Stimulated activated CD4-positive, alpha-beta T cell treated with anti-CD3 and anti-CD28 coated beads, Interleukin-4, amount 100 ng/mL, for 24 hours (primary cell): ENCODE measurements around the gene MEN1.

Source experiments
- DNase-seq: peaks from one replicate; pipeline ENCODE4 v3.0.0-alpha.2; 2020

MEN1 gene

DNA sequence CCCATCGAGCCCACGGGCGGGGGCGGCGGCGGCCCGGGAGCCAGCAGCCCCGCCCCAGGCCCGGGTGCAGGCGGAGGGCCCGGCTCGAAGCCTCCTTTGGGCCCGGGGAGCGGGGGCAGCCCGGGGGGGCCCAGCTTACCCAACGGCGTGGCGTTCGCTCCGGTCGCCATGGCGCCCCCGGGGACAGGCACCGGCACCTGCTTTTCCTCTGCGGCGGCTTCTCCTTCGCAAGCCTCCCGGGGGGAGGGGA is 32.2 kb downstream of the MEN1 start:
- DNase-seq: no peak

DNA sequence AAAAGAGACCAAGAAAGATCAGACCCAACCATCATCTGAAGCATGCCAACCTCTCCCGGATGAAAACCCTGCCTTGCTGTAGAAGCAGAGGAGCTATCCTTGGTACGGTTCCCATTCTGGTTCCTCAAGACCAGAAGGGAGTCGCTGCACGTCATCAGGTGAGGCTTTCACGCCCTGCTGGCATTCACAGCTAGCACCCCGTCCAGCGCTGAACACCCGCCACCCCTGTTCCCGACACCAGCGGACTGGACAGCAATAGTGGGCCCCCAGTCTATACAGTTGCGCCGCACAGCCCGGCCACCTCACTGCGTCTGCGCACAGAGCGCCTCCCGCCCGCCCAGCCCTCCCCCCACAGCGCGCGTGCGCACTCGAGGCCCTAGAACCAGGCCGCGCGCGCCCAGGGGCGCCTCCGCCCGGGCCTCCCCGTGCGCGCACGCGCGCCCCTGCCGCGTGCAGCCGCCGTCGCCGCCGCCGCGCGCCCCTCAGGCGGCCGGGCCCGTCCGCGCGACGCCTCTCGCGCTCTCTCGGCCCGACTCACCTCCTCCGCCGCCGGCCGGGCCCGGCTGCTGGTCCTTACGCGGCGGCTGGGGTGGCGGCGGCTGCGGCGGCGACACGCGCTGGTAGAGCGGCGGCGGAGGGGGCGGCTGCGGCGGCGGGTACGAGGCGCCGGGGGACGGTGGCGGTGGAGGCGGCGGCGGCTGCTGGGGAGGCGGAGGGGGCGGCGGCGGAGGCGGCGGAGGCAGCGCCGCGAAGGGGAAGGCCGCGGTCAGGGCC is 32.7 kb downstream of the MEN1 start:
- peak; percentile 81 for DNase-seq

DNA sequence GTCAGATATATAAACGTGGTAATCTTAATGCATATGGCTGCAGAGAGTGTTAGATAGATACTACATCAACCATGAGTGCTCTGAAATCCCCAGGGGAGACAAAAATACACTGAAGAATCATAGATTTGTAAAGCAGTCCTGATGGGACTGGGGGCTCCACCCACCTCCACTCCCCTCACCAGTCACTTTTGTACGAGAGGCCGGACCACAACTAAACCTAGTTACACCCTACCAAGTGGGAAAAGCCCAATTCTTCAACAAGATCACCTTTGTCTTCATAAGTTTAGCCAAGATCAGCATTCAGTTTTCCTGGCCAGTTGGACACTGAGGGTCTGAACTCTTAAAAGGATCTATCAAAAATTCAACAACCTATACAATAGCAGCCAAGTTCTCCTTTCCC is 33.5 kb downstream of the MEN1 start:
- no peak for DNase-seq

DNA sequence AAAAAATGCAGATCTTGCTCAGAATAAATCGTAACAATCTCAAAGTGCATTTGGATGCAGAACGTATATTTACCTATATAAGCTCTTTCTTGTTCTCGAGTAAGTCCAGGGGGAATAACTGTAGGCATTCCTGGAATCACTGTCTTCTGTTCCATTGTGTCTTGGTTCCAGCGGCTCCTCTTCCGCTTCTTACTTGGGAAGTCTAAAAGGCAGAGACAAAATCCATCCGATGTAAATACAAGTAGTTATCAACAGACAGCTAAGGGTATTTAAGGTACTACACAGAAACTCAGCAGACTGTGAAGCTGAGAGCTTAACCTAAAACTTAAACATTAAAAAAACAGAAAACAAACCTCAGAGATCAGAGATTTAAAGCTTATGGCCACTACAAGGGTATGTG is 33.9 kb downstream of the MEN1 start:
- DNase-seq: no peak

DNA sequence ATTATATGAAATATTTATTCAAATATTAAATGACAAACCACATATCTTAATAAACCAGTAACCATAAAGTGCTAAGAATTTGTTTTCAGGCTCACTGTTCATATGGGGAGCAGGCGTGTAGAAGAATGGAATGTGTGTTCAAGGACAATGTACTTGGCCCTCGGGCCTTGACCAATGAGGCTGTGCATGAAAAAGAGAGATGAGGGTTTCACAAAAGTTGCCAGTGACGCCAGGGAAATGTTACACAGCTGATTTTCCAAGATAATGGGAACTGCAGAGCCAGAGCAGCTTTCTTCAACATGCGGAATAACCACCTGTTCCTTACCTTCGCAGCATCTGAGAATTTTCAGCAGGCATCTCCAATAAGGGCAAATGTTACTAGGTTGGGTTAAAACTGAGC is 36.2 kb downstream of the MEN1 start:
- DNase-seq: no peak

DNA sequence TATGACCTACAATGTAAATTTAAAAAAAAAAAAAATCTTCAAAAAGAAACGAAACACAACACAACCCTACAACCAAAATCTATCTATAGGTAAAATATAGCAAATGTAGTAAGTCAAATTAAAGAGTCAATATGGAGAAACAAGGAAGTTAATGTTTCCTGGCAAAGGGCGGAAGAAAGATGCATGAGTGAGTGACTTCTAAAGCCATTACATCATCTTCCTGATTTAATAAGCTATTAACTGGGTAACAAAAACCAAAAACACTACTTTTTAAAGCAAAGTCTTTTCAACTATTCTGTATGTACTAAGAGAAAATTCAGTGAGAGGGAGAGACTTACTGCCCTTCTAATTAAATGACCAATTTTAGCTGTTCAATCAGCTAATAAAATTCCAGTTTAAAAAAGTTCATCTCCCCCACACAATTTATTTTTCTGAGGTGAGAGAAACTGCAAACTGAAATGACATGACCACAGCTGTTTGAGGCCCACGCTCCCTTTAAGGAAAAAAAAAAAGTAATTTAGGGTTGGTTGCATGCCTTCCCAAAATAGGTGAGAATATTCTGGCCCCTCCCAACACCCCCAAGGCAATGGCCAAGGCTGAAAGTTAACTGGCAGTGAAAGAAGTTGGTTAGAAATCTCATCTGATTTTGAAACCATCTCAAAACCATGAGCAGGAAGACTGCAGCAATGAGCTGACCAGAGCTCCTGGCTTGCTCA is 37.9 kb downstream of the MEN1 start:
- DNase-seq: no peak

DNA sequence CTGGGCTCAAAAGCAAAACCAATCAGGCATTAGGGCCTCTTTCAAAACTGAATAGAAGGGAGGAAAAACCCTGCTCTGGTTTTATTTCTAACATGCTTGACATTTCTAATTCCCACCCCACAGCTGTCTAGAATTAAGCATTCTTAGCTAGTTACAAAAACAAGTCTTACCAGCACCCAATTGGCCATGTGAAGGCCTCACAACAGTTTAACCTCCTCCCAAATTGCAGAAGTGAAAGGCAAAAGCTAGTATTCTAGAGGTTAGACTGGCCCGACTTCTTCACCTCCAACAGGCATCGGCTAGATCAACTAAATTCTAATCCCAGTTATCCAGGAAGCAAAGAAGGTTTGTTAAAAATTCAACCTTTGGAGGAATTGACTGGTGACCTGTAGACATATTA is 38.5 kb downstream of the MEN1 start:
- DNase-seq: no peak

DNA sequence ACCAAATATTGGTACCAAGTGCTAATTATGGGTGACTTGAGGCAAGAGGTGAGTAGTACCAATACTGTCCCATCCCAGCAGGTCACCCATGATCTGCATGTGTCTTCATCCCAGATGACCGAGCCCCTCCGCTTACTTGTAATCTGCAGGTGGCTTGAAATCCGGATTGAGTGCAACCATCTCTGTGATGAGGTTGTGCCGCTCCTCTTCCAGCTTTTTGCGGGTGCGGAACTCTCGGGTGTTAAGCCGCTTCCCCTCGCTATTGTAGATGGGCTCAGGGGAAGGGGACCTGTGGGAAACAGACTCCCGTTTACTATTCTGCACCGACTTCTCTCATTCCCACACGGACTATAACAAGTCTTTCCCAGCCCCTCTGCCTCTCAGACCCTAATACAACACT is 40.2 kb downstream of the MEN1 start:
- DNase-seq: no peak

DNA sequence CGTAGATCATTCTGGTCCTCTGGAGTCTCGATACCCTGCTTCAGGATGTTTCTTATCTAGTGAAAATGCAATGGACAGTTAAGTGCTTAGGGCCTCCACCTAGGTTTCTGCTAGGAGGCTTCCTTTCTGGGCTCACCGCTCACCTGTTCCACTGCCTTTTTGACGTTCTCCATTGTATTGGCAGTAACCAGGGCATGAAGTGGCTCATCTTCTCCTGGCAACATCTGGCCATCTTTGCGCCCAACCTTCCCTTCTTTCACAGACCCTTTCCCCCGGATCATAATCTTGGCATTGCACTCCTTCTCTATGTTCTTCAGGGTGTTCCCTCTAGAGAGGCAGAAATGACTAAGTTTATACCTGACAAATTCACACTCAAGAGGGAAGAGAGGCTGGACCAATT is 41.1 kb downstream of the MEN1 start:
- DNase-seq: no peak

DNA sequence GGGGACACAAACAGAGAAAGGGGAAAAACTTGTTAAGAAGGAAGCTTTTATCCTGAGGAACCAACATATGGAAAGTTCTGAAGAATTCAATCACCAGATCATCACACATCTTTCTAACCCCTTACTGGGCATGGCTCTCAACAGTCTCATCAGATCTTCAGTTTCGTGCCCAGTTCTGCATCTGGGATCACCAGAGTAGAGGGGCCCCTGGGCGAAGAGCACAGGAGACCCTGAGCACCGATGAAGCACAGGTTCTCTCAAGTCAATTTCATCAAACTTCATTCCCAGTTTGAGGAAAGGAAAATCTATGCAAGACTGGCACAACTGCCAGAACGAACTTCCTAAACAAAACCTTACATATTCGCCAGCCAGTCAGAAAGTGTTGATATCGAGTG is 42.1 kb downstream of the MEN1 start:
- no peak for DNase-seq

DNA sequence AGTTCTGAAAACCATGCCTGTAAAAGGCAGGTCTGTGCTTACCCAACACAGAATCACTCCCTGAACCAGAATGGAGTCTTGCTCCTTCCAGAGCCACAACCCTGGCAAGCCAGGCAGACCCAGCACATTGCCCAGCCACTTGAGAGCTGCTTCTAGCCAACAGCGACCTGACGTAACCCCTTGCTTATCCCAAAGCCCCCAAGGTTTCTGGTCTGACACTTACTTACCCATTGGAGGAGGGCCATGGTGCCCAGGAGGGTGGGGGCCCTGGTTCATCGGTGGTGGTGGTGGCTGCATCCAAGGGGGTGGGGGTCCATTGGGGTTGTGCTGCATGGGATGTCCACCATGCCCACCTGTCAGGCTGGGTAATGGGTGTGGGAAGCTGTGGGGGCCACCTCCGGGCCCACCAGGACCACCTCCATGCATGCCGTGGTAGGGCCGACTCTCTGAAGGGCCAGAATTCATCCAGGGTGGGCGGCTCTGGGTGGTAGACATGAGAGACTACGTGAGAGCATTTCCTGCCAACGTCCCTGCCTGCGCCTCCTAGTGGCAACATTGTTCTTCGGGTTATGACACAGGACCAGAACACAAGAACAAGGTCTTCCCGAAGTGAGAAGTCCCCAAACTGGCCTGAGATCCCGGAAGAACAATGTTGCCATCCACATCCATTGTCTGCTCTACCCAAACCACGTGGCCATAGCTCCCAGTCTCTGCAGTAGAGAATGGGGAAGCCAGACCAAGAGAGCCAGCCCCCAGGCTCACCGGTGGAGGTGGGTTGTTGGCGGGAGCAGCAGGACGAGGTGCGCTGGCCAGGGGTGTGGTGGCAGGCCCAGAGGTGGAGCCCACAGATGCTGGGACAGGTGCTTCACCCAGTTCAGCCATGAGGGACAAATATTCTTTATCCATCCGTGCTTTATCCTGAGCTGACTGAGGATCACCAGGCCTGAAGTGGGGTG is 42.7 kb downstream of the MEN1 start:
- peak; percentile 88 for DNase-seq

DNA sequence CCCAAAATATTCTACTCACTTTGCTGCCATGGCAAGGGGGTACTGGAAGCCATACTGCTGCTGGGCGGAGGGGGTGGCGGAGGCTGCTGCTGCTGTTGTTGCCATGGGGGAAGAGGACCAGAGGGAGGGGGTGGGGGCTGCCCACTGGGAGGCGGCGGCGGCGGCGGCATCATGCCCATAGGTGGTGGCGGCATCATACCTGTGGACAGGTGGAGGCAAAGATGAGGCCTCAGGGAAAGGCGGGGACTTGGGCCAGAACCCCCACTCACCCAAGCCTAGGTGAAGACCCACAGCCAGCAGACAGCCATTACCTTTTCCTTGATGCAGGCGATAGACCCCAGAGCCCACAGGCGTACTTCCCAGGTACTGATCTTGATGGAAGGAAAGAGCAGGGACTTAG is 43.5 kb downstream of the MEN1 start:
- no peak for DNase-seq

DNA sequence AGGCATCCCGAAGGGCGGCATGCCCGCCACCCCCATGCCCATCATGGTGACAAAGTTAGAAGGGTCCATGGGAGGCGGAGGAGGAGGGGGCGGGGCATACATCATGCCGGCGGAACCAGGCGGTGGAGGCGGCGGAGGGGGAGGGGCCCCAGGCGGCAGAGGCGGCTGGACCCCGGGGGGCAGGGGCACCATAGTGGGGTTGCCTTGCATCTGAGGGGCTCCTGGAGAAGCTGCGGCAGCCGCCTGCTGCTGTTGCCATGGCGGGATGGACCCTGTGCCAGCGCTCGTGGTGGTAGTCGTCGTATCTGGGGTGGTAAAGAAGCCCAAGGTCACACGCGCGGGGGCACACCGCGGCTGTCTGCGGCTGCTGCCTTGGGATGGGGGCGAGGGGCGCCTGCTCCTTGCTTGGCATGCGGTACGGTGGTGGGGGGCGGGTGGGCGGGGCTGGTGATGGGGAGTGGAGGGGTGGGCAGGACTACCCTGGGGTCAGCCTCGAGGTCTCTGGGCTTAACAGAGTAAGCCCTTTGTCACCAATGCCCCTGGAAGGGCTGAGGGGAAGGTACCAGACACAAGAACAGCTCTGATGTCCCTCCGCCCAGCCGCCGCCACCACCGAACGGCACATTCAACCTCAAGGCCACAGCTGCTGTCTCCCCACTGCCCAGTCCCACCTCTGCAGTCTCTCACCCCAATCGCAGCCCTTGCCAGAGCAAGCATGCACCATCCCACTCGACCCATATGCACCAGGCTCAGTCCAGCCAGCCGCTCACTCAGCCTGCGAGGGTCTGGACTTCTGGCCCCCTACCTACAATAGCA is 44.3 kb downstream of the MEN1 start:
- no peak for DNase-seq

DNA sequence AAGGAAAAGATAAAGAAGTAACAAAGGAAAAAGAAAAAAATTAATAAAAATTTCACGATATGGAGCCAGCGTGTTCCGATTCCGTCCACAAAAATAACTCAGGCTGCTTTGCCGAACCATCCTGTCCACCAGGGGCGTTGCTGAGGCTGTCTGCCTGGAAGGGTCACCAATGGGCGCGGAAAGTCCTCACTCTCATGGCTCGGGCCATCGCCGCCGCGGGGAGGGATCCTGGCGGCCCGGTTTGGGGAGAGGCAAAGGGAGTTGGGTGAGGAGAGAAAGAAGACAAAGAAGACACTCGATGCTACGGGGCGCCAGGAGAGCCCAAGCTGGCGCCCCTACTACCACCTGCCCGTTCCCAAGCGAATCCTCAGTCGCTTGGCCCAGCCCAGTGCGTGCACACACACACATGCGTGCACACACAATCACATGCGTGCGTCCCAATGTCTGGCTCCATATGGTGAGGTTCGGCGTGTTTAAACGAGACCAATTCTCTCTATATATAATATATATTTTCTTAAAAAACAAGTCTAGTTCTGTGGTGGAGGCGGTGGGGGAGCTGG is 45.0 kb downstream of the MEN1 start:
- no peak for DNase-seq

DNA sequence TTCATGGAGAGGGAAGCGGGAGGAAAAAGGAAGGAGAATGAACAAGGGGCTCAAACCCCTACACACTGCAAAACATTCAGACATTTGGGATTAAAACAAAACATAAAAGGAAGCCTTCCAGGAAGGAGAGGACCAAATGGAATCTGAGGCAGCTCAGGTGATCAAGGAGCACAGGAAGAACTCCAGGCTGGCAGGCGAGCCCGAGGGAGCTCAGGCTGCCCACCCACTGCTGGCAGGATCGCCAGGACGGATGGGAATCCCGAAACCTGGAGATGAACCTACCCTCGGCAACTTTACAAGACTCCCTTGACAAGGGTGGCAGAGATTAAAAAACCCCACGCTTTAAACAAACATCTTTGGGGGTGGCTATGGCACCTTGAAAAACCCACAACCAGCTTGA is 45.6 kb downstream of the MEN1 start:
- no peak for DNase-seq

DNA sequence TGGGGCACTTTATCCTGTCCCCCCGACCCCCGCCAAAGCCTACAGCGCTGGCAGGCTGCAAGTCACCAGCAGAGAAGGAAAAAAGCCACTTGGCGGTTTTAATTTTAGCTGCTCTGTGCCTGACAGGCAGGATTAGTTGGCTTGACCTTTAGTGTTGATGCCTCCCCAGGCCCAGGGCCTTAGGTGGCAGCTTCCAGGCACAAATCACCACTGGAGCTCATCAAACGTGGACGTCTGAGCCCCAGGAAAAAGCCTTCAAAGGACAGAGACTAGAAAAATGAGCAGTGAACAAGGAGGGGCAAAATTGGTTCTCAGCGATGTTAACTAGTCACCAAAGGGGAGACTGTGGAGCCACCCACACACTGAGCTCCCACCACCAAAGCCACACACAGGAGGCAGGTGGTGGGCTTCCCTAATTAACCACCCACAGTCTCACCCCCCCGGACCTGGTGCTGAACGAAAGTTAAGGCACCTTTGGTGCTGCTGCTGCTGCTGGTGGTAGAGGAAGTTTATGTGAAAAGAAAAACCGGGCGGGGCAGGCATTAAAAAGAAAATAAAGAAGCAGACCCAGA is 46.2 kb downstream of the MEN1 start:
- DNase-seq: peak; percentile 51

DNA sequence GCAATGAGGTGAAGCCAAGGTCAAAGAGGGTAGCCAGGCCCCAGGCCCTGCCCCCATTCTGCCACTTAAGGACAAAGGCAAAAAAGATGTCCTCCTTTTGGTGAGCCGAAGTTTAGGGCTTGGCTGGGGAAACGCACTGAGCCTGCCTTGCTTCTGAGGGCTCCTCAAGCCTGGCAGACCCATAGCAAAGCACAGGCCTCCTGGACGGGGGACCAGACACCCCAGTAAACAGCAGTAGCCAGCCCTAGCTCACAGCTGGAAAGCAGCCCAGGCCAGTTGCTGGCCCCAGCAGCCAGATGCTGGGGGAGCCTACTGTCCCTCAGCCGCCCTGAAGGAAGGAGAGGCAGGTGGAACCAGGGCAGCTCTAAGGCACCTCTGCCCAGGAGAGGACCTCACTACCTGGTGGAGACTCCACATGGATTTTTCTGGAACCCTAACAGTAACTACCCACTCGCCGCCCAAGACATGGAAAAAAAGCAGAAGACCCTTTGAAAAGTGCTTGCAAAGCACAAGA is 46.8 kb downstream of the MEN1 start:
- DNase-seq: no peak

DNA sequence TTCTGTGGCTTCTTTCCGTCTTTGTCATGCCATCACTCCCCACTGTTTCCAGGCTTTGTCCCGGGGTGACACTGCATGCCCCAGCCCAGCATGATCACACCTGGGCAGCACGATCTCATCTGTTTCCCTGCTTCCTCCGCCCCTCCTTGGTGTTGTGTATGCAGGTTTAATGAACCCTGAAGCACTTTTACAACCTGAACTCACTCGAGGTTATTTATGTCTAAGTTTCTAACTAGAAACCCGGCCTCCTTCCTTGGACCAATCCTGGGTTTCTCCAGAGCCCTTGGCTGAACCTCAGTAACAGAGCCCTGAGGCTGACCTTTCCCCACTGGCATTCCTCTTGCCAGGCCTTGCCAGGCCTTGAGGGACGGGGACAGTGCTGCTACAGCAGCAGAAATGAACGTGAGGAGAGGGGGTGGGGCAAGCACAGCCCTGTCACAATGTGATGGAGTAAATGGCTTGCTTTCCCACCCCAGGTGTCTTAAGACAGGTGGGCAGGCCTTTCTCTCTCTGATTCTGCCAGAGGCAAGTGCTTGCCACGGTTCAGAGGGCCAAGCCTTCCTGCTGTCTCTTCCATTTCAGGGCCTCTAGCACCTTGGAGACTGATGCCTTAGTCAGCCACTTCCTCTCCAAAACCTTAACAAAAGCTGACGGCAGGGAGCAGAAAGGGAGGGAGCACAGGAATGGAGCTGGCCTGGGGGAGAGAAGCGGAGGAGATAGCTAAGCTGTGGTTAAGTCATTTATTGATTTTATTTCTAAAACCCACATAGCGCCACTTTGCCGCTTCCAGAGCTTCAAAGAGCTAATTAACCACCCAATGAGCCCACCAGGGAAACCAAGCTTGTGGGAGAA is 47.5 kb downstream of the MEN1 start:
- DNase-seq: no peak

DNA sequence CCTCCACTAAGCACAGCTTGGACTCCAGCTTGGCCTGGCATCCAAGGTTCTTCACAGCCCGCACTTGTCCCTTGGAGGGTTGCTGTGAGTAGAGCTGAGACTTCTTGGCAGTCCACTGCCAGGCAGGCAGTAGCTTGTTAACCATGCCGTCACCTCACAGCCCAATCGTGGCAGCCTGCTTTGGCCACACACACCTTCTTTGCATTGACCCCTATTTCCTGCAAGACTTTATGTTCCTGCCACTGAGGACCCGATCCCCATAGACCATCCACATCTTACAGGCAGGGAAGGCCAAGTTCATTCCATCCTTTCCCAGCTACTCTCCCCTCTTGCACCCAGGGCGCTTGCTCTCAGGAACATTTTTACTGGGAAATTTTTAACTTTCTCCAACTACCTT is 48.1 kb downstream of the MEN1 start:
- DNase-seq: no peak

DNA sequence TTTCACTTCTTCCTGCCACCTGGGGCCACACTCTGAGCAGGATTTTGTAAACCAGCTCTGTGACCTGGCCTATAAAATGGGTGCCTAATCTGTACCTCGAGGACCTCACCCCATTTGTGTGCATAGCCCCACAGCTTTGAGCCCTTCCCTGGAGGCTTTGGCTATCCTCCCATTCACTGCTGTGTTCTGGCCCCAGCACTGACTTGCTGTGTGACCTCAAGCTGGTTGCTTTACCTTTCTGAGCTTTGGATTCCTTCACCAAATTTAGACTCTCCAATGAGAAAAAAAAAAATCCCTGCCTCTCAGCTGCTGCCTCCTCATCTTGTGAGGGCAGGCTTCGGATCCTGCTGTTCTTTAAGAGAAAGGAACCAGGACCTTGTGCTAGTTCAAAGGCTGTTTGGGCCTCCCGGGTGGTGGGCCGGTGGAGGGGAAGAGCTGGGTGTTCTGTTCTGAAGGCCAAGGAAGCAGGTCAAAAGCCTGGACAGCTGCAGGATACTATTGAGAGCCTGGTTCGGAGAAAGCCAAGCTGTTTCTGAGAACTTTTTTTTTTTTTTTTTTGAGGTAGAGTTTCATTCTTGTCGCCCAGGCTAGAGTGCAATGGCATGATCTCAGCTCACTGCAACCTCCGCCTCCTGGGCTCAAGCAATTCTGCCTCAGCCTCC is 49.5 kb downstream of the MEN1 start:
- no peak for DNase-seq
